NCI-H69 (cell line): ENCODE data around the gene BACH2.
A peak's percentile ranks its signal among the peaks of the same experiment; 100 is the strongest.
"Not testable (repeated sequence)": the region's sequence is repeated elsewhere in the genome, so short reads cannot be mapped to it uniquely, and the experiment has no call there.

Source experiments
- DNase-seq: peaks from one replicate; lab custom pipeline; 2025; lab: John Stamatoyannopoulos, UW

Gene BACH2

GRCh38 chr6:90154755-90155470, 141.7 kb downstream of the BACH2 start:
- no peak for DNase-seq

- peak; percentile 17 for DNase-seq
Observed at GRCh38 chr6:90151576-90152422, 144.8 kb downstream of the BACH2 start.

GRCh38 chr6:90149280-90149679, 147.4 kb downstream of the BACH2 start:
- DNase-seq, result no peak

GRCh38 chr6:90148867-90149266, 147.8 kb downstream of the BACH2 start:
- DNase-seq, result no peak

- DNase-seq, result no peak
Observed at GRCh38 chr6:90146921-90147649, 149.6 kb downstream of the BACH2 start.

- DNase-seq, result no peak
Observed at GRCh38 chr6:90146024-90146423, 150.6 kb downstream of the BACH2 start.

GRCh38 chr6:90144928-90145555, 151.6 kb downstream of the BACH2 start:
- no peak for DNase-seq

- DNase-seq, result no peak
Observed at GRCh38 chr6:90144396-90144795, 152.2 kb downstream of the BACH2 start.

GRCh38 chr6:90140683-90141082, 156.0 kb downstream of the BACH2 start:
- no peak for DNase-seq

GRCh38 chr6:90139272-90139817, 157.3 kb downstream of the BACH2 start:
- DNase-seq, result no peak

GRCh38 chr6:90136837-90137568, 159.6 kb downstream of the BACH2 start:
- no peak for DNase-seq

- no peak for DNase-seq
Observed at GRCh38 chr6:90136176-90136575, 160.5 kb downstream of the BACH2 start.

- DNase-seq, result no peak
Observed at GRCh38 chr6:90135667-90136066, 161.0 kb downstream of the BACH2 start.

GRCh38 chr6:90133664-90134063, 163.0 kb downstream of the BACH2 start:
- DNase-seq, result not testable (repeated sequence)

GRCh38 chr6:90131614-90132423, 164.8 kb downstream of the BACH2 start:
- no peak for DNase-seq

GRCh38 chr6:90131125-90131524, 165.5 kb downstream of the BACH2 start:
- no peak for DNase-seq

GRCh38 chr6:90128687-90129086, 168.0 kb downstream of the BACH2 start:
- not testable (repeated sequence) for DNase-seq

- DNase-seq, result no peak
Observed at GRCh38 chr6:90127595-90127994, 169.0 kb downstream of the BACH2 start.

- DNase-seq, result no peak
Observed at GRCh38 chr6:90126839-90127238, 169.8 kb downstream of the BACH2 start.

GRCh38 chr6:90126181-90126580, 170.5 kb downstream of the BACH2 start:
- no peak for DNase-seq
